ENCODE results near the gene OR8G5. TPM values are rescaled to one million over a fixed set of nuclear protein-coding genes. Genes with fewer than 3 reads are reported as not detected.

The OR8G5 gene
- total RNA-seq, 2 experiments from 2014 or later: not detected

DNA sequence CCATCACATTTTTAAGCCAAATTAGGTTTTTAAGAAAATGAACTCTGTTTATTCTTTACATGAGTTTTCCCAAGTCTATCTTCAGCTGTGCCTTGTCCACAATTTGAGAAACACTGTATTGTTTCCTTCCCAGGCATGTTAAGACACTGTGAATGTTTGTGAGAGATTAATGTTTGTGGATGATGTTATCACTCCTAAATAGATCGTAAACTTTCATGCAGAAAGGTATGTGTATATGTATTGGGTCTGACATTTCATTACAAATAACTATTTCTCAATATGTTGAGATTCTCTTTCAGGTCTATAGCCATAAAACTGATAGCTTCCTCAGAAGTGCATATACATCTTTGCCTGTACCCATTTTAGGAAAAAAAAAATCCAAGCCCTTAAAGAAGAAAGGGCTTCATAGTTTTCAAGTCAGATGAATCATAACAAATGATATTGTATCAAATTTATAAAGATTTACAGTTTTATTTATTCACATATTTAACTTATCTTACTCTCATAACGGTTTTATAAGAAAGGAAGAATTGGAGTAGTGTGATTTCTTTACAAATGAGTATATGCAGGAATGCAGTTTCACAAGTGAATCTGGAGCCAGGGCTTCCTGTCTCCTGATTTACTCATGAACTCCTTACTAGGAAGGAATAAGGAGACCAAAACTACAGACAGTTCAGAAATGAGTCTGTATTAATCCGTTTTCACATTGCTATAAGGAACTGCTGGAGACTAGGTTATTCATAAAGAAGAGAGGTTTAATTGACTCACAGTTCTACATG, 46.4 kb downstream of the OR8G5 start:
- ATAC-seq (no peak), DNase-seq (no peak)
- no peak overlapping the region for H3K27ac Mint-ChIP-seq
- H3K9me3 Mint-ChIP-seq: no peaks in the 10 kb centered on the region
- H3K36me3 Mint-ChIP-seq (ENCODE audit: low read depth): no peaks in the 10 kb centered on the region
- H3K4me3 Mint-ChIP-seq: no peak overlapping the region
- H3K27me3 Mint-ChIP-seq: peaks cover 2% of the 10 kb centered on the region
- POLR2A ChIA-PET: no interaction called here
- intact Hi-C loops (cut with micrococcal nuclease): no loop called here
- CTCF ChIA-PET: no interaction called here
- TF ChIP-seq, protein P1, sequence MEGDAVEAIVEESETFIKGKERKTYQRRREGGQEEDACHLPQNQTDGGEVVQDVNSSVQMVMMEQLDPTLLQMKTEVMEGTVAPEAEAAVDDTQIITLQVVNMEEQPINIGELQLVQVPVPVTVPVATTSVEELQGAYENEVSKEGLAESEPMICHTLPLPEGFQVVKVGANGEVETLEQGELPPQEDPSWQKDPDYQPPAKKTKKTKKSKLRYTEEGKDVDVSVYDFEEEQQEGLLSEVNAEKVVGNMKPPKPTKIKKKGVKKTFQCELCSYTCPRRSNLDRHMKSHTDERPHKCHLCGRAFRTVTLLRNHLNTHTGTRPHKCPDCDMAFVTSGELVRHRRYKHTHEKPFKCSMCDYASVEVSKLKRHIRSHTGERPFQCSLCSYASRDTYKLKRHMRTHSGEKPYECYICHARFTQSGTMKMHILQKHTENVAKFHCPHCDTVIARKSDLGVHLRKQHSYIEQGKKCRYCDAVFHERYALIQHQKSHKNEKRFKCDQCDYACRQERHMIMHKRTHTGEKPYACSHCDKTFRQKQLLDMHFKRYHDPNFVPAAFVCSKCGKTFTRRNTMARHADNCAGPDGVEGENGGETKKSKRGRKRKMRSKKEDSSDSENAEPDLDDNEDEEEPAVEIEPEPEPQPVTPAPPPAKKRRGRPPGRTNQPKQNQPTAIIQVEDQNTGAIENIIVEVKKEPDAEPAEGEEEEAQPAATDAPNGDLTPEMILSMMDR (IDR thresholded peaks at IDR 0.05): no peak
- H3K4me1 Mint-ChIP-seq (ENCODE audit: low read depth): no peaks in the 10 kb centered on the region

DNA sequence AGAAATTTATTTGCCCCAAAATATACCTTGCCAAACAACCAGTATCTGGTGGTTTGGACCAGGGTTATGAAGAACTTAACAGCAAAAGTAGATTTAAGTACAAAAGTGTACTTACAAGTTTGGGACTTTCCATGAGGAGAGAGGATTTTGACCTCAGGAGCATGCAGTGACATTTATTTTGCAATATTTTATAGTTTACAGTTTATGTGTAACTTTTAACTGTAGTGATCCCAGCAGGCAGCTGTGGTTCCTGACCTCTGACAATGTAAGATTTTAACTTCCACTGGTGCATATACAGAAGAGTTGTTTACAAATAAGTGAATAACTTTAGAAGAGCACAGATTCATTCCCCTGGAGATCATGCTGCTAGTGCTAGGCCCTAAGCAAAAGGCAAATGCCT, 50.9 kb downstream of the OR8G5 start:
- TF ChIP-seq, protein P1 (IDR thresholded peaks at IDR 0.05): no peak
- no peak for ATAC-seq
- Mint-ChIP-seq H3K4me3 (no peak overlapping the region), H3K27ac (no peak overlapping the region), H3K9me3 (no peaks in the 10 kb centered on the region), H3K36me3 (ENCODE audit: low read depth) (no peaks in the 10 kb centered on the region), H3K27me3 (peaks cover 2% of the 10 kb centered on the region), H3K4me1 (ENCODE audit: low read depth) (no peaks in the 10 kb centered on the region)
- intact Hi-C loops (cut with micrococcal nuclease): no loop called here
- POLR2A ChIA-PET: no interaction called here
- DNase-seq: no peak
- CTCF ChIA-PET: no interaction called here

DNA sequence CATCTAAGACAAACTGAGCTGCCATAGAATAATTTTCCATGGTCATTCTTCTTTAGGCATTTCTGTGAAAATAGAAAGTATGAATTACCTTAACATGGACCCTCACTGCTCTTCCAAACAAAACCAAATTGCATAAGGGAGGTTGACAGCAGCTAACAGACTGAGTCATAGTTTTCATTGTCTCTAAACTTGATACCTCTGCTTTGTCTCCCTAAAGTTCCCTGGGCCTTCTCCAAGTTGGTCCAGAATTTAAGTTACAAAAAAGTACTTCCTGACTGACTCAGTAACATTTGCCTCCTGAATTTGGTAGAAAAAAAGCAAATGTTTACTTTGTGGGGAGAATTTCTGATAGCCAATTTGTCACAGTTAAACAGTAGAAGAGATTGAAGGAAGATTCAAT, 54.5 kb downstream of the OR8G5 start:
- CTCF ChIA-PET: no interaction called here
- no peaks in the 10 kb centered on the region for H3K27me3 Mint-ChIP-seq
- no peak overlapping the region for H3K27ac Mint-ChIP-seq
- no peak for DNase-seq
- POLR2A ChIA-PET: no interaction called here
- intact Hi-C loops (cut with micrococcal nuclease): no loop called here
- H3K4me3 Mint-ChIP-seq: no peak overlapping the region
- ATAC-seq: no peak
- H3K36me3 Mint-ChIP-seq (ENCODE audit: low read depth): no peaks in the 10 kb centered on the region
- TF ChIP-seq, protein P1 (IDR thresholded peaks at IDR 0.05): no peak
- H3K9me3 Mint-ChIP-seq: no peaks in the 10 kb centered on the region
- H3K4me1 Mint-ChIP-seq (ENCODE audit: low read depth): no peaks in the 10 kb centered on the region

DNA sequence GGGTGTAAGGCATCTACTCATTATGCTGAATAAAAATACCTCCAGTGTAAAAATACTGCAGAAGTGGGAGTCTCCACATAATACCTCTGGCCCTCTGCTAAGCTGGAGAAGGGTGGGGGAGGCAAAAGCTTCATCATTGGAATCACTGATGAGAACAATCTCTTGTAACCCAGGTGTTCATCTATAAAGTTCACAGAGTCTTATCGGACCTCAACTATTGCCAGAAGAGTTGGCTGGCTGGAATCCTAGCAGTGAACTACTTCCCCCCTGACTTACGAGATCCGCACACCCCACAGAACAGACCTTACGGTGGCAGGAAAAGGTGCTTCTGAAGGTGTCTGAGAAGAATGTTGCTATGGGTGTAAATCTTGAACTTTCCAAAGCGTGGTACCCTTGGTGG, 55.1 kb downstream of the OR8G5 start:
- CTCF ChIA-PET: no interaction called here
- H3K27me3 Mint-ChIP-seq: no peaks in the 10 kb centered on the region
- H3K4me1 Mint-ChIP-seq (ENCODE audit: low read depth): no peaks in the 10 kb centered on the region
- POLR2A ChIA-PET: no interaction called here
- H3K27ac Mint-ChIP-seq: no peak overlapping the region
- DNase-seq (no peak), ATAC-seq (no peak)
- H3K4me3 Mint-ChIP-seq: no peak overlapping the region
- no peaks in the 10 kb centered on the region for H3K36me3 Mint-ChIP-seq (ENCODE audit: low read depth)
- no peaks in the 10 kb centered on the region for H3K9me3 Mint-ChIP-seq
- intact Hi-C loops (cut with micrococcal nuclease): no loop called here
- TF ChIP-seq, protein P1 (IDR thresholded peaks at IDR 0.05): no peak

DNA sequence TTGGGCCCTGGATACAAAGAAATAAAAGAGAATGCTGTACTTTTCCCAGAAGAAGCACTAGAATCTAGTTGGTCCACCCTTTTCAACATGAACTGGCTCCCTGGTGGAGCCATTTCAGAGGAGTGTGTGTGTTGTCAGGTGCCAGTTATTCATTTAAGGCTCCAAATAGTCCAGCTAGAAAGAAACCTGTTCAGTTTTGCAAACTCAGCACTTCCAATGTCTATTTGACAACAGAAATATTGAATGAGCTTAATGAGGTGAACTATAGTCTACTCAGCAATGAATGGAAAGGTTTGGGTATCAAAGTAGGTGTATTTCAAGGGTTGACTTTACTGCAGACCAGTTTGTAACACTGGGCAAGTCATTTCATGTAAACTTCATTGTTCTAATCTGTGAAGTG, 55.5 kb downstream of the OR8G5 start:
- ChIA-PET POLR2A (no interaction called here), CTCF (no interaction called here)
- TF ChIP-seq, protein P1 (IDR thresholded peaks at IDR 0.05): no peak
- no peak for ATAC-seq
- H3K4me3 Mint-ChIP-seq: no peak overlapping the region
- no peaks in the 10 kb centered on the region for H3K27me3 Mint-ChIP-seq
- H3K9me3 Mint-ChIP-seq: no peaks in the 10 kb centered on the region
- H3K36me3 Mint-ChIP-seq (ENCODE audit: low read depth): no peaks in the 10 kb centered on the region
- intact Hi-C loops (cut with micrococcal nuclease): no loop called here
- H3K27ac Mint-ChIP-seq: no peak overlapping the region
- no peak for DNase-seq
- no peaks in the 10 kb centered on the region for H3K4me1 Mint-ChIP-seq (ENCODE audit: low read depth)
